Esophagus muscularis mucosa (tissue), 4 donors: ENCODE results near the gene TMEM132C. TPM values are rescaled to one million over a fixed set of nuclear protein-coding genes. Genes with fewer than 3 reads are reported as not detected.

Experiments used
- DNase-seq: peaks from one replicate; pipeline ENCODE4 v3.0.0-alpha.2; 2017; ENCODE audit errors: extremely low spot score
- H3K27ac ChIP-seq, 4 donors: fragments of 200-600 bp; sonication (generic); replicated peaks in 1 of 4; 1 replicate in 3 of 4; 2 replicates in 1 of 4; pipeline ENCODE4 v1.5.1; 2016 to 2019; ENCODE audit warnings: mild to moderate bottlenecking in 1 of 4
- H3K27me3 ChIP-seq, 4 donors: fragments of 200-600 bp; sonication (generic); one replicate each; pipeline versions ENCODE4 v1.5.1 to v1.6.0; 2016 to 2019
- H3K36me3 ChIP-seq, 4 donors: fragments of 200-600 bp; sonication (generic); one replicate each; pipeline ENCODE4 v1.5.1; 2016 to 2019
- H3K4me1 ChIP-seq, 4 donors: fragments of 200-600 bp; sonication (generic); one replicate each; pipeline ENCODE4 v1.5.1; 2016 to 2019
- H3K4me3 ChIP-seq, 4 donors: fragments of 200-600 bp; sonication (generic); 1 replicate in 2 of 4; 2 replicates in 2 of 4; pipeline ENCODE4 v1.5.1; 2016 to 2019; ENCODE audit warnings: mild to moderate bottlenecking in 4 of 4, moderate library complexity in 1 of 4
- H3K9me3 ChIP-seq, 4 donors: fragments of 200-600 bp; sonication (generic); 1 replicate in 3 of 4; 2 replicates in 1 of 4; pipeline ENCODE4 v1.5.1; 2016 to 2019
- EP300 ChIP-seq: sonication (generic); formaldehyde crosslinking; IDR thresholded peaks from one replicate; pipeline ENCODE4 v1.6.1; 2017; ENCODE audit warnings: antibody characterized with exemption
- POLR2A ChIP-seq: fragments of 450-650 bp; IDR thresholded peaks from one replicate; pipeline ENCODE4 v1.6.1; 2017; ENCODE audit warnings: antibody characterized with exemption, moderate library complexity, mild to moderate bottlenecking, low read depth
- POLR2AphosphoS5 ChIP-seq, 2 donors: sonication (generic); formaldehyde crosslinking; IDR thresholded peaks; one replicate each; pipeline ENCODE4 v1.6.1; 2017; ENCODE audit warnings: antibody characterized with exemption in 2 of 2
- WGBS: methylation state at CpG from one replicate; pipeline ENCODE4 v1.1.5; 2018; 5-methylcytosine and 5-hydroxymethylcytosine counted together
- intact Hi-C: fragments of 100-400 bp; cut with DNase I; formaldehyde crosslinking; loops from one replicate; pipeline ENCODE4 v1.15.1; 2023
- total RNA-seq, 4 donors: library from RNA; depleted of rRNA; stranded (reverse); fragments of >200 nt; gene quantifications; one replicate each; pipeline versions ENCODE4 v1.1.0 to v1.2.1, GENCODE V29; 2016
- TF ChIP-seq, protein P1 (sequence below), 3 experiments: fragments of 200-600 bp in 2 of 3; fragments of 450-650 bp in 1 of 3; sonication (generic) in 2 of 3; IDR thresholded peaks; one replicate each; pipeline ENCODE4 v1.5.1; 2017 to 2019; ENCODE audit warnings: antibody characterized with exemption in 3 of 3, mild to moderate bottlenecking in 2 of 3, moderate library complexity in 1 of 3

Gene TMEM132C
- total RNA-seq, 4 donors from 2014 or later: 2.9 to 3.8 (median 3.5) TPM

DNA sequence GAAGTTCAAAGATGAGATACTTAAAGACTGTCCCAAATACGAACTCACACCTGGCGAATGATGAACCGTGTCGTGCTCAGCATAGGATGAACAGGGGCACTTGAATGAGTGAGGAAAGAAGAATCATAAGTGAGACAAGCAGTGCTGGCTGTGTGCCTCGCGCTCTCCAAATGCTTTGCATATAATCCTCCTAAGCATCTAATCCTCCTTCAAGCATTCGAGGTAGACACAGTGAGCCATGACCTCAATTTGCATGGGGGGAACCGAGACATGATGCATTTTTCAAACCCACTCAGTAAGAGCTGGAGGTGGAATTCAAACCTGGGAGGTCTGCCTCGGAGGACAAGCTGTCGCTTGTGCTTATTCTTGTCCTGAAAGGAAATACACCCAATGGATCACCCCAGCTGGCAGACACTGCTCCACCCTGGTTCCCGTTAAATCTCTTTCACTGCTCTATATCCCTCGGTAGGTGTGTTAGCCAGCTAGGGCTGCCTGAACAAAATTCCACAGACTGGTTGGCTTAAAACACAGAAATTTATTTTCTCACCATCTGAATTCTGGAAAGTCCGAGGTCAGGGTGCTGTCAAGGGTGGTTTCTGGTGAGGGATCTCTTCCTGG lies 282.7 kb downstream of the TMEM132C start:
- DNase-seq: no peak
- TF ChIP-seq EP300 (no peak), POLR2A (no peak), POLR2AphosphoS5 (IDR thresholded peaks at IDR 0.05) (no peak)
- TF ChIP-seq, protein P1, sequence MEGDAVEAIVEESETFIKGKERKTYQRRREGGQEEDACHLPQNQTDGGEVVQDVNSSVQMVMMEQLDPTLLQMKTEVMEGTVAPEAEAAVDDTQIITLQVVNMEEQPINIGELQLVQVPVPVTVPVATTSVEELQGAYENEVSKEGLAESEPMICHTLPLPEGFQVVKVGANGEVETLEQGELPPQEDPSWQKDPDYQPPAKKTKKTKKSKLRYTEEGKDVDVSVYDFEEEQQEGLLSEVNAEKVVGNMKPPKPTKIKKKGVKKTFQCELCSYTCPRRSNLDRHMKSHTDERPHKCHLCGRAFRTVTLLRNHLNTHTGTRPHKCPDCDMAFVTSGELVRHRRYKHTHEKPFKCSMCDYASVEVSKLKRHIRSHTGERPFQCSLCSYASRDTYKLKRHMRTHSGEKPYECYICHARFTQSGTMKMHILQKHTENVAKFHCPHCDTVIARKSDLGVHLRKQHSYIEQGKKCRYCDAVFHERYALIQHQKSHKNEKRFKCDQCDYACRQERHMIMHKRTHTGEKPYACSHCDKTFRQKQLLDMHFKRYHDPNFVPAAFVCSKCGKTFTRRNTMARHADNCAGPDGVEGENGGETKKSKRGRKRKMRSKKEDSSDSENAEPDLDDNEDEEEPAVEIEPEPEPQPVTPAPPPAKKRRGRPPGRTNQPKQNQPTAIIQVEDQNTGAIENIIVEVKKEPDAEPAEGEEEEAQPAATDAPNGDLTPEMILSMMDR (IDR thresholded peaks at IDR 0.05): no peak
- no peak overlapping the region for H3K27ac ChIP-seq
- intact Hi-C loops: no loop called here
- no peaks in the 10 kb centered on the region for H3K4me1 ChIP-seq
- WGBS: 81% methylated on average over 13 of the region's 13 CpGs
- peaks cover 0 to 31% (median 0%) of the 10 kb centered on the region in 4 donors for H3K27me3 ChIP-seq
- no peak overlapping the region for H3K4me3 ChIP-seq
- no peaks in the 10 kb centered on the region for H3K9me3 ChIP-seq
- no peaks in the 10 kb centered on the region for H3K36me3 ChIP-seq

DNA sequence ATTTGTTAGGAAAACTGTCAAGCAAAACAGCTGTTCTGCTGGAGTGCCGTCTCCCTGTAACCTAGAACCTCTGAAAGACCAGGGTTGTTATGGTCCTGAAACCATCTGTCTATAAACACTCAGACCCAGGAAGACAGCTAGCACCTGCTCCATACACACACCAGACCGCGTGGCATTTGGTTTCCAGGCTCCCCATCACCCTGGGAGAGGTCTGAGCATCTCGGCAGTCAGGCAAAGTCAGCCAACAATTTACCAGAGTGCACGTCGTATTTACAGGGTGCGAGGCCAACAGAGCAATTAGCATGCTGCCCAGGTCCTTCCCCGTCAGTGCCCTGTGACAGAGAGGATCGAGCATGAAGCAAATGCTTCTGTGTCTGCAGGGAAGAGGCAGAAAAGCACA lies 284.3 kb downstream of the TMEM132C start:
- TF ChIP-seq, protein P1 (IDR thresholded peaks at IDR 0.05): no peak
- TF ChIP-seq EP300: no peak
- no peak for TF ChIP-seq POLR2AphosphoS5 (IDR thresholded peaks at IDR 0.05)
- no peak for TF ChIP-seq POLR2A

DNA sequence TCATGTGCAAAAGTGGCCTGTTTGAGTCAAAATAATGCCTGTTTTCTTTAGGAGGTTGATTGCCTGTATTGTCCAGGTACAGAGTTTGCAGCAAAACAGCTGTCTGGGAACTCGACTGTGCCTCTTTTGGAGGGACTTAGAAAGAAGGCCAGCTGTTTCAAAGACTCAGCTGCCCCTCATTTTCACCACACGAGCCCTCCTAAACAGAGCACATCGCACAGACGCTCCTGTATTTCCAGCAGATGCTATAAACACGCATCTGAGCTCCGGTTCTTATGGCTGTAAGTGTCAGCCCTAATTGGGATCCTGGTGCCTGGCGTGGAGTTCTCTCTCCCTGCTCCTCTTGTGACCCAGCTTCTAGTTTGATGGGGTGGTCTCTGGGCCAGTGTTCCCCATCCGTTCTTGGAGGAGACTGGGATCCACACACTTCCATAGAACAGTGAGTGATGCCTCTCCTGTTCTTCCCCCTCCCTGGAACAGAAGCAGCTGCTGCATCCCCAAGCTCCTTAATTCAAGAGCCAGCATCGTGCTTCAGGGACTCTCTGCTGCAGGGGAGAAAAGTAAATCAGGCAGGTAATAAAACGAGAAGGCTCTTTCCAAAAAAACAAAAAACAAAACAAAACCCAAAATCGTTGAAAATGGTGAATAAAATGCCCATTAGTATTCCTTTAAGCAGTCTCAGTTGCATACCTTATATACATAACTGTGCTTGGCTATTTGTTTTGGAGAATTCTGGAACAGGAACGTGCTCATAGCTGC lies 287.8 kb downstream of the TMEM132C start:
- 54% methylated on average over 12 of the region's 12 CpGs for WGBS
- TF ChIP-seq POLR2A (no peak), EP300 (no peak), POLR2AphosphoS5 (IDR thresholded peaks at IDR 0.05) (no peak)
- TF ChIP-seq, protein P1 (IDR thresholded peaks at IDR 0.05): no peak

More for the DNA sequence above, 284.3 kb downstream of the TMEM132C start:
- Histone ChIP-seq H3K27ac (no peak overlapping the region), H3K4me1 (no peaks in the 10 kb centered on the region), H3K9me3 (peaks cover 0 to 5% (median under 1%) of the 10 kb centered on the region in 4 donors), H3K27me3 (peaks cover 0 to 31% (median 0%) of the 10 kb centered on the region in 4 donors), H3K4me3 (no peak overlapping the region), H3K36me3 (no peaks in the 10 kb centered on the region)
- intact Hi-C loops: no loop called here
- no peak for DNase-seq
- 18% methylated on average over 9 of the region's 9 CpGs for WGBS

DNA sequence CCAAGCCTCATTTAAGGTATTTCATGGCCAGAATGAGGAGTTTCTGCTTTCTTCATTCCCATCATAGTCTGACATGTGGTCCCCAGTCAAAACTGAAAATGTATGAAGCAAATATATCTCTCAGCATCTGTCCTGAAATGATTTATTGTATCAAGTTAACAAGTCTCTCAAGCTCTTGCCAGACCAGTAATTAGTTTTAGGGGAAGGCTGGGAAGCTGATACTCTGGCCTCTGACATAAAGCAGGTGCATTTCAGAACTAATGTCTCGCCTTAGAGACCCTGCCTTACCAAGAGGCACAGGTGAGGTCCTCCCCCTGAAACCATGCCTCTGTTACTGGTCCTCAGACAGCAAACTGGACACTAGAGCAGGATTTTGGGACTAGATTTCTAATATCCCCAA lies 290.3 kb downstream of the TMEM132C start:
- Histone ChIP-seq H3K27me3 (peaks cover 0 to 16% (median 0%) of the 10 kb centered on the region in 4 donors), H3K9me3 (peaks cover 0 to 15% (median 5%) of the 10 kb centered on the region in 4 donors), H3K4me3 (no peak overlapping the region), H3K36me3 (no peaks in the 10 kb centered on the region), H3K27ac (no peak overlapping the region), H3K4me1 (no peaks in the 10 kb centered on the region)
- no peak for TF ChIP-seq POLR2AphosphoS5 (IDR thresholded peaks at IDR 0.05)
- no peak for TF ChIP-seq POLR2A
- no peak for TF ChIP-seq EP300
- TF ChIP-seq, protein P1 (IDR thresholded peaks at IDR 0.05): no peak
- intact Hi-C loops: no loop called here
- 63% methylated on average over 1 of the region's 1 CpG for WGBS
- no peak for DNase-seq

More for the DNA sequence above, 287.8 kb downstream of the TMEM132C start:
- H3K27ac ChIP-seq: no peak overlapping the region
- H3K4me3 ChIP-seq: no peak overlapping the region
- H3K36me3 ChIP-seq: no peaks in the 10 kb centered on the region
- H3K9me3 ChIP-seq: peaks cover 0 to 15% (median 5%) of the 10 kb centered on the region in 4 donors
- H3K4me1 ChIP-seq: no peaks in the 10 kb centered on the region
- peaks cover 0 to 21% (median 0%) of the 10 kb centered on the region in 4 donors for H3K27me3 ChIP-seq
- intact Hi-C loops: no loop called here
- no peak for DNase-seq
